ENCODE measurements around the gene VAPB.

DNA sequence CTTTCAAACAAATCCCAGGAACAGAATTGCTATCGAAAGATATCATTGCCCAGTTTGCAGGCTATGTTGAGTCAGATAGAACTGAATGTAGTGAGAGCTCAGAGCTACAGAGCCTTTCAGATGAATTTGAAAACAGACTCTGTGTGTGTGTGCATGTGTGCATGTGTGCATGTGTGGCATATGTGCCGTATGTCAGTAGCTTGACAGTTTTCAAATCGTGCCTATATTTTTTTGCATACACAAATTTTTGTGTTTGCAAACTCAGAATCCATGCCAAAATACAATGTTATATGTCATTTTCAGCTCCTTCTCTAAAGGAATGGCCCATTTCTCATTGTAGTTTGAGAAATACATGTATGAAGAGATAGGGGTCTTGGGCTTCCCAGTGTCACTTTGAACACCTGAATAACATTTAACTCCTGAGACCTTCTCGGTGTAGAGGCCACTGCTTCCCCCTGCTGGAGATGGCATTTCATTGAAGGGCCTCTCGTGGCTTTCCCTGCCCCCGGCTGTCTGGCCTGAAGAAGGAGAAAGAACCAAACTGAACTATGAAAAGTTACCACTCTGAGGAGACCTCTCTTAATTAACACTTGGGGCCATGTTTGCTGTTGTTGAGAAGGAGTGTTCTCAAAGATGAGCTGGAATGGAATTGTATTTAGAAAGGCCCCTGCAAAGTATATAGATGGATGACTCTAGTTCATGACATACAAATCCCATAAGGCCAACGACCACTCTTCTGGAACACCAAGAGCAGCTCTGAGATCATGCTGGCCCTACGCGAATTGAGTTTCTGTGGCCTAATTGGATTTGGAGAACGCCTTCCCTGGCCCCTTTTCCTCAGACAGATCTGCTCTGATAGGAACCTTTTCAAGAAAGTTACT lies 58.7 kb downstream of the VAPB start:
- TF ChIP-seq, protein P1, sequence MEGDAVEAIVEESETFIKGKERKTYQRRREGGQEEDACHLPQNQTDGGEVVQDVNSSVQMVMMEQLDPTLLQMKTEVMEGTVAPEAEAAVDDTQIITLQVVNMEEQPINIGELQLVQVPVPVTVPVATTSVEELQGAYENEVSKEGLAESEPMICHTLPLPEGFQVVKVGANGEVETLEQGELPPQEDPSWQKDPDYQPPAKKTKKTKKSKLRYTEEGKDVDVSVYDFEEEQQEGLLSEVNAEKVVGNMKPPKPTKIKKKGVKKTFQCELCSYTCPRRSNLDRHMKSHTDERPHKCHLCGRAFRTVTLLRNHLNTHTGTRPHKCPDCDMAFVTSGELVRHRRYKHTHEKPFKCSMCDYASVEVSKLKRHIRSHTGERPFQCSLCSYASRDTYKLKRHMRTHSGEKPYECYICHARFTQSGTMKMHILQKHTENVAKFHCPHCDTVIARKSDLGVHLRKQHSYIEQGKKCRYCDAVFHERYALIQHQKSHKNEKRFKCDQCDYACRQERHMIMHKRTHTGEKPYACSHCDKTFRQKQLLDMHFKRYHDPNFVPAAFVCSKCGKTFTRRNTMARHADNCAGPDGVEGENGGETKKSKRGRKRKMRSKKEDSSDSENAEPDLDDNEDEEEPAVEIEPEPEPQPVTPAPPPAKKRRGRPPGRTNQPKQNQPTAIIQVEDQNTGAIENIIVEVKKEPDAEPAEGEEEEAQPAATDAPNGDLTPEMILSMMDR (IDR thresholded peaks at IDR 0.05 in 2 of 3, conservative IDR thresholded peaks at IDR 0.05 in 1 of 3; ENCODE audit: control insufficient read depth in 2 of 3, extremely low read depth in 1 of 3, insufficient read depth in 1 of 3, low read depth in 3 of 3, low read length in 3 of 3), result peak; percentile 71 to 78 (median 73)
- TF ChIP-seq MYB (IDR thresholded peaks at IDR 0.05; ENCODE audit: borderline replicate concordance, low read depth, low read length) (no peak), CREB1 (IDR thresholded peaks at IDR 0.05; ENCODE audit: low read depth) (no peak), NBN (IDR thresholded peaks at IDR 0.05) (no peak), SMAD5 (IDR thresholded peaks at IDR 0.05; ENCODE audit: low read depth) (no peak), POLR2AphosphoS5 (IDR thresholded peaks at IDR 0.05; ENCODE audit: low read length) (no peak), NR2C1 (IDR thresholded peaks at IDR 0.05) (no peak), POLR2A (IDR thresholded peaks at IDR 0.05; ENCODE audit: low read depth, low read length) (no peak), RAD21 (IDR thresholded peaks at IDR 0.05; ENCODE audit: insufficient read depth, low read depth, low read length) (peak; percentile 86), ZNF687 (IDR thresholded peaks at IDR 0.05) (no peak), E2F4 (IDR thresholded peaks at IDR 0.05; ENCODE audit: low read depth, low read length) (no peak), HDAC2 (IDR thresholded peaks at IDR 0.05) (no peak), EZH2 (IDR thresholded peaks at IDR 0.05; ENCODE audit: borderline replicate concordance, control insufficient read depth, low read depth, low read length) (no peak)
